B cell (primary cell): ENCODE data around the gene SUMF2. TPM values are rescaled to one million over a fixed set of nuclear protein-coding genes. Genes with fewer than 3 reads are reported as not detected.

Experiments used
- ATAC-seq: fragments of 200-7000 bp; cut with Tn5 transposase; one replicate; pipeline ENCODE4 v1.10.0; 2021; ENCODE audit warnings: low read depth, mild to moderate bottlenecking, moderate number of reproducible peaks, moderate library complexity
- CTCF ChIA-PET: fragments of 350-600 bp; sonication (Branson Sonifier 250); formaldehyde crosslinking; loops from one replicate; lab custom pipeline; 2021; ENCODE audit warnings: antibody characterized with exemption, inconsistent platforms; lab: Charles Lee
- POLR2A ChIA-PET: fragments of 350-600 bp; sonication (Branson Sonifier 250); formaldehyde crosslinking; loops from one replicate; lab custom pipeline; 2021; ENCODE audit warnings: antibody characterized with exemption; lab: Charles Lee
- DNase-seq: peaks from one replicate; pipeline ENCODE4 v3.0.0; 2013
- H2AFZ ChIP-seq: 2 replicates; pipeline ENCODE4 v1.6.1; 2012; ENCODE audit warnings: mild to moderate bottlenecking, low read depth, low read length; ENCODE audit not compliant: insufficient read depth, poor library complexity, severe bottlenecking
- H3K27ac ChIP-seq, 2 donors: 1 replicate in 1 of 2; 2 replicates in 1 of 2; pipeline ENCODE4 v1.5.1; 2012 to 2013; ENCODE audit warnings: low read length in 2 of 2, mild to moderate bottlenecking in 2 of 2, moderate library complexity in 1 of 2
- H3K27me3 ChIP-seq, 4 experiments: fragments of 200-600 bp in 1 of 4; sonication (generic) in 1 of 4; replicated peaks in 1 of 4; 1 replicate in 2 of 4; 2 replicates in 2 of 4; pipeline versions ENCODE4 v1.6.1 to v1.7.0; 2013 to 2016; ENCODE audit warnings: low read length in 3 of 4, mild to moderate bottlenecking in 2 of 4, mixed read lengths in 1 of 4, moderate library complexity in 1 of 4; ENCODE audit not compliant: insufficient read depth in 4 of 4, control insufficient read depth in 3 of 4; ENCODE audit errors: control extremely low read depth in 1 of 4
- H3K36me3 ChIP-seq, 2 experiments: replicated peaks in 1 of 2; 1 replicate in 1 of 2; 2 replicates in 1 of 2; pipeline versions ENCODE4 v1.6.1 to v1.7.1; 2013; ENCODE audit warnings: low read length in 1 of 2; ENCODE audit not compliant: insufficient read depth in 2 of 2, control insufficient read depth in 1 of 2; ENCODE audit errors: control extremely low read depth in 1 of 2, extremely low read depth in 1 of 2
- H3K4me1 ChIP-seq, 2 donors: fragments of 200-600 bp in 1 of 2; sonication (generic) in 1 of 2; 1 replicate in 1 of 2; 2 replicates in 1 of 2; pipeline versions ENCODE4 v1.5.1 to v1.6.1; 2013 to 2017; ENCODE audit warnings: low read length in 2 of 2; ENCODE audit not compliant: control insufficient read depth in 2 of 2, insufficient read depth in 2 of 2
- H3K4me2 ChIP-seq: replicated peaks from 2 replicates; pipeline ENCODE3; 2012; ENCODE audit warnings: mild to moderate bottlenecking, low read depth, low read length; ENCODE audit not compliant: poor library complexity, severe bottlenecking
- H3K4me3 ChIP-seq, 5 experiments: fragments of 200-600 bp in 1 of 5; sonication (generic) in 1 of 5; 1 replicate in 3 of 5; 2 replicates in 2 of 5; pipeline versions ENCODE4 v1.5.1 to v1.7.0; 2011 to 2016; ENCODE audit warnings: low read length in 4 of 5, mild to moderate bottlenecking in 4 of 5, low read depth in 2 of 5, control low read depth in 1 of 5, moderate library complexity in 1 of 5; ENCODE audit not compliant: insufficient read depth in 1 of 5; ENCODE audit errors: control extremely low read depth in 1 of 5, extremely low read depth in 1 of 5
- H3K79me2 ChIP-seq: fragments of 200-600 bp; sonication (generic); one replicate; pipeline ENCODE4 v1.6.0; 2016; ENCODE audit warnings: low read length; ENCODE audit not compliant: control insufficient read depth, insufficient read depth
- H3K9ac ChIP-seq: fragments of 200-600 bp; sonication (generic); 2 replicates; pipeline ENCODE4 v1.6.1; 2017; ENCODE audit warnings: mild to moderate bottlenecking, low read length, moderate library complexity
- H3K9me3 ChIP-seq, 3 donors: one replicate each; pipeline versions ENCODE4 v1.6.1 to v1.7.1; 2013; ENCODE audit warnings: low read length in 2 of 3; ENCODE audit not compliant: control insufficient read depth in 2 of 3, insufficient read depth in 1 of 3; ENCODE audit errors: control extremely low read depth in 1 of 3
- H4K20me1 ChIP-seq: 2 replicates; pipeline ENCODE4 v1.6.0; 2012; ENCODE audit warnings: mild to moderate bottlenecking, low read length; ENCODE audit not compliant: insufficient read depth, control insufficient read depth, poor library complexity, severe bottlenecking
- H3K27ac Mint-ChIP-seq: one replicate; pipeline ENCODE4 v1.8.0; 2021; ENCODE audit warnings: mixed read lengths
- H3K27me3 Mint-ChIP-seq: one replicate; pipeline ENCODE4 v1.8.0; 2021; ENCODE audit warnings: mixed read lengths
- H3K4me1 Mint-ChIP-seq: one replicate; pipeline ENCODE4 v1.8.0; 2021; ENCODE audit warnings: mixed read lengths
- H3K4me3 Mint-ChIP-seq: one replicate; pipeline ENCODE4 v1.8.0; 2021; ENCODE audit warnings: mixed read lengths
- H3K9me3 Mint-ChIP-seq: one replicate; pipeline ENCODE4 v1.8.0; 2022; ENCODE audit warnings: mixed read lengths; ENCODE audit not compliant: insufficient read depth
- CTCF ChIP-seq: fragments of 200-600 bp; IDR thresholded peaks from one replicate; pipeline ENCODE4 v1.8.0; 2022; ENCODE audit warnings: antibody characterized with exemption, mild to moderate bottlenecking
- EZH2 ChIP-seq: IDR thresholded peaks from 2 replicates; pipeline ENCODE4 v1.6.1; 2012; ENCODE audit warnings: borderline replicate concordance, low read depth, mild to moderate bottlenecking, moderate library complexity, low read length; ENCODE audit not compliant: insufficient read depth, poor library complexity, severe bottlenecking
- WGBS: methylation state at CpG from one replicate; pipeline ENCODE4 v1.1.5; 2013; ENCODE audit warnings: missing lambda C conversion rate; ENCODE audit not compliant: insufficient coverage; 5-methylcytosine and 5-hydroxymethylcytosine counted together
- intact Hi-C: fragments of 100-400 bp; cut with micrococcal nuclease; formaldehyde crosslinking; loops from one replicate; pipeline ENCODE4 v1.10.0; 2022
- polyA plus RNA-seq: library from polyadenylated mRNA; depleted of rRNA; stranded (reverse); fragments of >200 nt; gene quantifications from 2 replicates; pipeline ENCODE4 v1.2.3, GENCODE V29; 2012
- total RNA-seq, 2 donors: library from RNA; stranded (reverse); fragments of 120-200 nt in 1 of 2; gene quantifications; 1 replicate in 1 of 2; 2 replicates in 1 of 2; pipeline versions ENCODE4 v1.2.3 to v1.2.4, GENCODE V29; 2013 to 2022

Gene SUMF2
- total and polyA plus RNA-seq, 2 donors (not counting 1 experiment from before 2014, with no cell fraction given): 101 to 115 TPM

GRCh38 chr7:56115852-56116538 is 51.9 kb downstream of the SUMF2 start, which contains the start of gene NUPR2:
NUPR2 (minus strand) TSS chr7:56116417; CDS start chr7:56116314, 103 bp downstream.
- Mint-ChIP-seq H3K27ac (no peak within 1 kb of the TSS), H3K9me3 (no peaks in the 10 kb centered on the region), H3K4me3 (no peak within 1 kb of the TSS), H3K4me1 (no peaks in the 10 kb centered on the region), H3K27me3 (peaks cover 21% of the 10 kb centered on the region)
- H3K27me3 ChIP-seq: peaks cover 0 to 21% (median 1%) of the 10 kb centered on the region in 4 experiments
- intact Hi-C loops: no loop called here
- H3K36me3 ChIP-seq: no peaks in the 10 kb centered on the region
- peaks cover 0 to 14% (median 0%) of the 10 kb centered on the region in 3 donors for H3K9me3 ChIP-seq
- no peak for TF ChIP-seq EZH2
- TF ChIP-seq CTCF: no peak
- no peak for ATAC-seq
- no peaks in the 10 kb centered on the region for H3K79me2 ChIP-seq
- ChIA-PET CTCF (no interaction called here), POLR2A (no interaction called here)
- no peak within 1 kb of the TSS for H3K4me3 ChIP-seq
- H3K9ac ChIP-seq: no peak within 1 kb of the TSS
- no peak within 1 kb of the TSS for H3K27ac ChIP-seq
- no peaks in the 10 kb centered on the region for H4K20me1 ChIP-seq
- 17% methylated on average over 64 of the region's 65 CpGs for WGBS
- no peaks in the 10 kb centered on the region for H3K4me1 ChIP-seq
- no peak for DNase-seq
- H3K4me2 ChIP-seq: no peak within 1 kb of the TSS
- peak within 1 kb of the TSS; percentile 38 for H2AFZ ChIP-seq

GRCh38 chr7:56121440-56121839 is 57.4 kb downstream of the SUMF2 start:
- H3K27me3 ChIP-seq: peaks cover 0 to 7% (median 1%) of the 10 kb centered on the region in 4 experiments
- TF ChIP-seq EZH2 (no peak), CTCF (no peak)
- H3K27ac ChIP-seq: no peak overlapping the region
- ChIA-PET POLR2A (no interaction called here), CTCF (no interaction called here)
- H3K79me2 ChIP-seq: no peaks in the 10 kb centered on the region
- ATAC-seq (no peak), DNase-seq (no peak)
- no peak overlapping the region for H2AFZ ChIP-seq
- no peaks in the 10 kb centered on the region for H3K4me1 Mint-ChIP-seq
- H3K9me3 Mint-ChIP-seq: no peaks in the 10 kb centered on the region
- WGBS: 100% methylated on average over 1 of the region's 6 CpGs
- no peaks in the 10 kb centered on the region for H4K20me1 ChIP-seq
- H3K4me2 ChIP-seq: no peak overlapping the region
- no peak overlapping the region for H3K27ac Mint-ChIP-seq
- no peak overlapping the region for H3K4me3 Mint-ChIP-seq
- intact Hi-C loops: no loop called here
- H3K4me1 ChIP-seq: no peaks in the 10 kb centered on the region
- H3K9me3 ChIP-seq: peaks cover 0 to 6% (median 0%) of the 10 kb centered on the region in 3 donors
- no peaks in the 10 kb centered on the region for H3K36me3 ChIP-seq
- no peak overlapping the region for H3K4me3 ChIP-seq
- H3K9ac ChIP-seq: no peak overlapping the region
- peaks cover 28% of the 10 kb centered on the region for H3K27me3 Mint-ChIP-seq
